ENCODE measurements around the gene COL5A1. TPM values are rescaled to one million over a fixed set of nuclear protein-coding genes. Genes with fewer than 3 reads are reported as not detected.

The COL5A1 gene
- total RNA-seq, 1 donor, result 188 TPM

DNA sequence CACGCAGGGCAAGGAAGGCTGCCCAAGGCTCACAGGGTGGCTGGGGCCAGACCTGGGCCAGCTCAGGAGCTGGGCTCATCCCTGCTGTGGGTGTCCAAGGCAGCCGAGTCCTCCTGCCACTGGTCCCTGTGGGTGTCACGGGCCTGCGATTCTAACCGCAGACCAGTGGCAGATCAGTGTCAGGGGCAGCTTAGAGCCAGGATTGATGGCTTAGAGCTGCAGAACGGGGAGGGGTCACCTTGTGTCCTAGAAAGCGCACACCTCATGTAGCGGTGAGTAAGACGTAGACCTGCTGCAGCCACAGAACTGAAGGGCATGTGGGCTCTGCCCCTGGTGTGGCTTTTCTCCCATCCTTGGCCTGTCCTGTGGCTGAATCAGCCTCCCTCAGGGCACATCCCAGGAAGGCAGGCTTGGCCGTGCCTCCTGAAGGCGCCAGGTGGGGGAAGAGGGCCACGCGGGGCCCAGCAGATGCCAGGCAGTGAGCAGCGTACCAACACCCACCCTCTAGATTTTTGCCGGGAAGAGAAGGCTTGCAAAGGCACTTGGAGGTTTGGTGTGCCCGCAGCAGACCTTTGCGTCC lies 160.7 kb downstream of the COL5A1 start:
- no peak for DNase-seq (ENCODE audit: low read depth)
- H3K4me3 ChIP-seq (ENCODE audit: low read depth, low read length), result no peak overlapping the region
- TF ChIP-seq CTCF (IDR thresholded peaks at IDR 0.05; ENCODE audit: insufficient read depth, low read length), result no peak

DNA sequence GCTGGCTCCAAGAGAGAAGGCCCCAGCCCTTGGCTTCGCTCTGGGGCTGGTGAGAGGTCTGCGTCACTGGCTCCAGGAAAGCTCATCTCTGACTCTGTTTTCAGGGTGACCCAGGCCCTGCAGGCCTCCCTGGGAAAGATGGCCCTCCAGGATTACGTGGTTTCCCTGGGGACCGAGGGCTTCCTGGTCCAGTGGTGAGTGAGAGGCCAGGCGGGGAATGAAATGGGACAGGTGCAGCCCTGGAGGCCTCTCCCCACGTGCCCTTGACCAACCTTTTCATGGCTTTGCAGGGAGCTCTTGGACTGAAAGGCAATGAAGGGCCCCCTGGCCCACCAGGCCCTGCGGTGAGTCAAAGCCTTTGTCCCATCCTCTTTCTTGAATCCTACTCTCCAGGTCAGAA lies 163.3 kb downstream of the COL5A1 start:
- H3K4me3 ChIP-seq (ENCODE audit: low read depth, low read length), result no peak overlapping the region
- no peak for TF ChIP-seq CTCF (IDR thresholded peaks at IDR 0.05; ENCODE audit: insufficient read depth, low read length)
- DNase-seq (ENCODE audit: low read depth), result no peak

- H3K4me3 ChIP-seq (ENCODE audit: low read depth, low read length), result no peak overlapping the region
- TF ChIP-seq CTCF (IDR thresholded peaks at IDR 0.05; ENCODE audit: insufficient read depth, low read length), result no peak
- peak; percentile 85 for DNase-seq (ENCODE audit: low read depth)
These were observed 166.3 kb downstream of the COL5A1 start for GRCh38 chr9:134807716-134808446.

GRCh38 chr9:134808447-134808792 lies 166.8 kb downstream of the COL5A1 start:
- no peak for DNase-seq (ENCODE audit: low read depth)
- no peak overlapping the region for H3K4me3 ChIP-seq (ENCODE audit: low read depth, low read length)
- TF ChIP-seq CTCF (IDR thresholded peaks at IDR 0.05; ENCODE audit: insufficient read depth, low read length), result no peak

GRCh38 chr9:134809292-134809691 lies 167.7 kb downstream of the COL5A1 start:
- no peak for DNase-seq (ENCODE audit: low read depth)
- no peak for TF ChIP-seq CTCF (IDR thresholded peaks at IDR 0.05; ENCODE audit: insufficient read depth, low read length)
- no peak overlapping the region for H3K4me3 ChIP-seq (ENCODE audit: low read depth, low read length)

- TF ChIP-seq CTCF (IDR thresholded peaks at IDR 0.05; ENCODE audit: insufficient read depth, low read length), result no peak
- no peak overlapping the region for H3K4me3 ChIP-seq (ENCODE audit: low read depth, low read length)
- no peak for DNase-seq (ENCODE audit: low read depth)
These were observed 168.2 kb downstream of the COL5A1 start for GRCh38 chr9:134809826-134810225.
